ENCODE data around the gene NRG2. TPM values are rescaled to one million over a fixed set of nuclear protein-coding genes. Genes with fewer than 3 reads are reported as not detected.

NRG2 gene
- total and polyA plus RNA-seq, 2 of the 4 experiments (the other 2 are of a cell fraction), result 0.18 TPM; not detected in 1

- TF ChIP-seq CHD1 (IDR thresholded peaks at IDR 0.05; ENCODE audit: low read depth, low read length), result no peak
These were observed 232.5 kb downstream of the NRG2 start (continued) for GRCh38 chr5:139810341-139811273.

DNA sequence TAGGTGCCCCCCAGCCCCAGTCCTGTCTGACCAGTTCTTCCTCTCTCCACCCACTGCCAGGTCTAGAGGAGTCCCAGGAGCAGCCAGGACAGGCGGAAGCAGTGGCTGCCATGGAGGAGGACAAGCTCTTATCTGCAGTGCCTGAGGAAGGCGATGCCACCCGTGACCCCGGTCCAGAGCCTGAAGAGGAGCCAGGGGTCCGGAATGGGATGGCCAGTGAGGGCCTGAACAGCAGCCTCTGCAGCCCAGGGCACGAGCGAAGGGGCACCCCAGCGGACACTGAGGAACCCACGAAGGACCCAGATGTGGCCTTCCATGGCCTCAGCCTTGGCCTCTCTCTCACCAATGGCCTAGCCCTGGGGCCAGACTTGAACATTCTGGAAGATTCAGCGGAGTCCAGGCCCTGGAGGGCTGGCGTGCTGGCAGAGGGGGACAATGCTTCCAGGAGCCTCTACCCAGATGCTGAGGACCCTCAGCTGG lies 233.7 kb downstream of the NRG2 start:
- no TSS peak for BruUV-seq (replicated peaks)

More for the DNA sequence above, 233.7 kb downstream of the NRG2 start:
- no peak overlapping the region for H3K9ac ChIP-seq (ENCODE audit: low read depth, low read length)
- WGBS, 2 experiments (ENCODE audit: extremely low coverage in 2 of 2, insufficient read length in 1 of 2), result no CpG with 5 or more reads among the region's 11 CpGs
- H2BK120ac ChIP-seq (ENCODE audit: low read depth, low read length), result no peak overlapping the region
- no peaks in the 10 kb centered on the region for H3K79me1 ChIP-seq (ENCODE audit: low read depth in 1 of 2, low read length in 2 of 2)
- no peak overlapping the region for H3K27ac ChIP-seq (ENCODE audit: insufficient read depth, low read length)
- no peak overlapping the region for H2AK5ac ChIP-seq (ENCODE audit: low read depth, low read length)
- intact Hi-C loops (cut with micrococcal nuclease) (loop anchor here (5.0 kb wide), 1 partner anchor 33 kb away; no protein-coding TSS in a partner anchor), dilution Hi-C loops (cut with HindIII; ENCODE audit: low sequenced_read_pairs, unreplicated experiment) (no loop called here), in situ Hi-C loops (cut with MboI; ENCODE audit: low sequenced_read_pairs) (no loop called here)
- no peak overlapping the region for H3K14ac ChIP-seq (replicated peaks; ENCODE audit: low read depth, low read length)
- H4K20me1 ChIP-seq (ENCODE audit: insufficient read depth, low read length), result no peaks in the 10 kb centered on the region
- POLR2A ChIA-PET (ENCODE audit: unreplicated experiment), result no interaction called here
- no peak overlapping the region for H3K4me2 ChIP-seq (ENCODE audit: low read depth, low read length)
- H3K23ac ChIP-seq (ENCODE audit: low read depth, low read length), result no peak overlapping the region
- H4K91ac ChIP-seq (ENCODE audit: insufficient read depth, low read depth, low read length), result no peak overlapping the region
- H3K27me3 ChIP-seq (ENCODE audit: control insufficient read depth, insufficient read depth, low read length), result peaks cover 43% of the 10 kb centered on the region
- H3K56ac ChIP-seq (ENCODE audit: extremely low read depth, insufficient read depth, low read length), result no peak overlapping the region
- no peak overlapping the region for H2AK9ac ChIP-seq (replicated peaks; ENCODE audit: low read depth, low read length, poor library complexity)
- TF ChIP-seq RFX5 (IDR thresholded peaks at IDR 0.05; ENCODE audit: low read depth, low read length), result no peak
- no peak for TF ChIP-seq NFE2L2 (IDR thresholded peaks at IDR 0.05; ENCODE audit: low read depth, low read length)
- TF ChIP-seq MAZ (IDR thresholded peaks at IDR 0.05; ENCODE audit: borderline replicate concordance, low read depth, low read length), result no peak
- no peak for TF ChIP-seq MXI1 (IDR thresholded peaks at IDR 0.05; ENCODE audit: borderline replicate concordance, low read depth, low read length)
- no peak for TF ChIP-seq USF2 (IDR thresholded peaks at IDR 0.05; ENCODE audit: low read depth, low read length)
- no peak for TF ChIP-seq MAFK (IDR thresholded peaks at IDR 0.05; ENCODE audit: low read depth, low read length)
- no peak for TF ChIP-seq BHLHE40 (IDR thresholded peaks at IDR 0.05; ENCODE audit: low read depth, low read length)
- no peak for TF ChIP-seq RCOR1 (IDR thresholded peaks at IDR 0.05; ENCODE audit: insufficient replicate concordance, low read length)
- no peak for TF ChIP-seq POLR2A (IDR thresholded peaks at IDR 0.05; ENCODE audit: low read depth, low read length)
- no peak overlapping the region for H2BK5ac ChIP-seq (ENCODE audit: low read depth, low read length, poor library complexity, severe bottlenecking)
- no peak for ATAC-seq (ENCODE audit: low read depth)
- peaks cover 2% of the 10 kb centered on the region; the same call in 1 of the 2 replicates for H3K9me1 ChIP-seq (ENCODE audit: insufficient read depth, low read length)
- no peak overlapping the region for H3K4me3 ChIP-seq (ENCODE audit: insufficient read depth, low read depth, low read length)
- H3K9me3 ChIP-seq (ENCODE audit: control insufficient read depth, insufficient read depth, low read length), result no peaks in the 10 kb centered on the region
- H3K4me1 ChIP-seq (ENCODE audit: control insufficient read depth, insufficient read depth, low read length), result no peaks in the 10 kb centered on the region
- no peak overlapping the region for H2BK15ac ChIP-seq (ENCODE audit: low read depth, low read length)
- CTCF ChIA-PET, result no interaction called here
- DNase-seq, result no peak
- no peak overlapping the region for H2AFZ ChIP-seq (replicated peaks; ENCODE audit: low read length, poor library complexity)
- no peak overlapping the region for H4K8ac ChIP-seq (ENCODE audit: low read depth in 2 of 2, low read length in 2 of 2)
- H2BK20ac ChIP-seq (ENCODE audit: low read depth, low read length), result no peak overlapping the region
- H3K4ac ChIP-seq (ENCODE audit: low read depth, low read length), result no peak overlapping the region
- H4K5ac ChIP-seq (ENCODE audit: low read depth, low read length), result no peak overlapping the region
- H3K36me3 ChIP-seq (ENCODE audit: control insufficient read depth, insufficient read depth, low read length), result no peaks in the 10 kb centered on the region
- H3K18ac ChIP-seq (ENCODE audit: low read depth, low read length), result no peak overlapping the region

Measured in IMR-90 (cell line).